Psoas muscle (tissue), 8 donors: ENCODE data around the gene CISD1. TPM values are rescaled to one million over a fixed set of nuclear protein-coding genes. Genes with fewer than 3 reads are reported as not detected.

ENCODE experiments used
- ATAC-seq, 4 donors: fragments of 200-7000 bp; cut with Tn5 transposase; one replicate each; pipeline ENCODE4 v1.9.1; 2020; ENCODE audit warnings: moderate library complexity in 3 of 4, mild to moderate bottlenecking in 2 of 4
- DNase-seq, 2 donors: peaks; one replicate each; pipeline ENCODE4 v3.0.0-alpha.2; 2020
- H3K27ac ChIP-seq: fragments of 200-600 bp; one replicate; pipeline ENCODE4 v1.8.0; 2022
- H3K27me3 ChIP-seq, 3 donors: fragments of 200-600 bp in 1 of 3; one replicate each; pipeline versions ENCODE4 v1.6.1 to v1.8.0; 2013 to 2022; ENCODE audit warnings: low read length in 2 of 3, mild to moderate bottlenecking in 2 of 3, moderate library complexity in 1 of 3; ENCODE audit not compliant: insufficient read depth in 3 of 3
- H3K36me3 ChIP-seq, 2 donors: fragments of 200-600 bp in 1 of 2; one replicate each; pipeline versions ENCODE4 v1.6.1 to v1.8.0; 2013 to 2022; ENCODE audit warnings: low read depth in 1 of 2, mild to moderate bottlenecking in 1 of 2, moderate library complexity in 1 of 2; ENCODE audit not compliant: insufficient read depth in 1 of 2
- H3K4me1 ChIP-seq: fragments of 200-600 bp; one replicate; pipeline ENCODE4 v1.8.0; 2022
- H3K4me3 ChIP-seq: fragments of 200-600 bp; one replicate; pipeline ENCODE4 v1.8.0; 2022; ENCODE audit warnings: mild to moderate bottlenecking
- H3K9me3 ChIP-seq: fragments of 200-600 bp; one replicate; pipeline ENCODE4 v1.8.0; 2022
- WGBS, 3 donors: extraction: QIAGEN DNeasy Blood & Tissue Kit; methylation state at CpG; one replicate each; pipeline versions ENCODE4 v1.1.6 to v1.1.7; 2013; 5-methylcytosine and 5-hydroxymethylcytosine counted together
- intact Hi-C, 2 donors: fragments of 100-400 bp; cut with DNase I; formaldehyde crosslinking; loops; one replicate each; pipeline versions ENCODE4 v1.11.0 to v1.14.2; 2022
- polyA plus RNA-seq, 3 donors: library from polyadenylated mRNA; stranded (reverse); fragments of 200-250 nt; gene quantifications; one replicate each; pipeline ENCODE4 v1.2.3, GENCODE V29; 2013
- total RNA-seq, 4 donors: library from RNA; stranded (reverse); fragmentation: NEBNext Ultra II Directional in 2 of 4; extraction: Animal tissue kit (Norgen Biotek cat#: 25700) in 2 of 4; gene quantifications; one replicate each; pipeline versions ENCODE4 v1.2.1 to v1.2.4, GENCODE V29; 2021 to 2023
- TF ChIP-seq, protein P1 (sequence below): fragments of 200-600 bp; IDR thresholded peaks from one replicate; pipeline ENCODE4 v1.8.0; 2022; ENCODE audit warnings: antibody characterized with exemption
- donor health status: healthy with polysubstance abuse.
- donor health status: DM: no; HTN: no; CAD: no; lungs with moderate emphysema.
- donor health status: Bipolar disorder and iron deficiency.
- donor health status: healthy.
- donor health status: DM: yes; HTN: yes; CAD: no.
- donor health status: DM: no; HTN: no; CAD: no.
- donor health status: DM: no; HTN: no; CAD: no.
- donor health status: DM: yes; HTN: yes; CAD: no.

Gene CISD1
- total and polyA plus RNA-seq, 7 donors, result 64.5 to 134 (median 95.3) TPM

DNA sequence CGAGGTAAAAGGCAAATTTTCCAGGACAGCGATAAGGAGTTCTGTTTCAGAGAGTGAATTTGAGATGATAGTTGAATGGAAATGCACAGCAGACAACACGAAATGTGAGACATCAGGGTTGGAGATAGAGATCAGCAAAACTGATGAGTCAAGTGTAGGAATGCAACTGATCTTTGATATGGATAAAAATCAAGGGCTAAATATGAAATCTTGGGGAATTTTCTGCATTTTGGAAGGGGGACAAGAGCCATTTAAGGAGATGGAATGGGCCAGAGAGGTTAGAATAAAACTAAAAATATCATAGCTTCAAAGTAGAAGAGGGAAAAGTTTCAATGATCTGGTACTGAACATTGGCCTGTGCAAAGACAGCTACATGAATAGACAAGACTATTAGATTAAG is 11.5 kb downstream of the CISD1 start:
- ATAC-seq (no peak), DNase-seq (no peak)
- intact Hi-C loops, result no loop called here
- peaks cover 14% of the 10 kb centered on the region for H3K4me1 ChIP-seq
- no peaks in the 10 kb centered on the region for H3K9me3 ChIP-seq
- H3K27ac ChIP-seq, result no peak overlapping the region
- TF ChIP-seq, protein P1, sequence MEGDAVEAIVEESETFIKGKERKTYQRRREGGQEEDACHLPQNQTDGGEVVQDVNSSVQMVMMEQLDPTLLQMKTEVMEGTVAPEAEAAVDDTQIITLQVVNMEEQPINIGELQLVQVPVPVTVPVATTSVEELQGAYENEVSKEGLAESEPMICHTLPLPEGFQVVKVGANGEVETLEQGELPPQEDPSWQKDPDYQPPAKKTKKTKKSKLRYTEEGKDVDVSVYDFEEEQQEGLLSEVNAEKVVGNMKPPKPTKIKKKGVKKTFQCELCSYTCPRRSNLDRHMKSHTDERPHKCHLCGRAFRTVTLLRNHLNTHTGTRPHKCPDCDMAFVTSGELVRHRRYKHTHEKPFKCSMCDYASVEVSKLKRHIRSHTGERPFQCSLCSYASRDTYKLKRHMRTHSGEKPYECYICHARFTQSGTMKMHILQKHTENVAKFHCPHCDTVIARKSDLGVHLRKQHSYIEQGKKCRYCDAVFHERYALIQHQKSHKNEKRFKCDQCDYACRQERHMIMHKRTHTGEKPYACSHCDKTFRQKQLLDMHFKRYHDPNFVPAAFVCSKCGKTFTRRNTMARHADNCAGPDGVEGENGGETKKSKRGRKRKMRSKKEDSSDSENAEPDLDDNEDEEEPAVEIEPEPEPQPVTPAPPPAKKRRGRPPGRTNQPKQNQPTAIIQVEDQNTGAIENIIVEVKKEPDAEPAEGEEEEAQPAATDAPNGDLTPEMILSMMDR, result no peak
- 85 to 95% (median 92%) methylated on average over 3 of the region's 3 CpGs for WGBS, 3 donors
- H3K36me3 ChIP-seq, result peaks cover 0 to 29% of the 10 kb centered on the region in 2 donors
- H3K4me3 ChIP-seq, result no peak overlapping the region
- no peaks in the 10 kb centered on the region for H3K27me3 ChIP-seq

DNA sequence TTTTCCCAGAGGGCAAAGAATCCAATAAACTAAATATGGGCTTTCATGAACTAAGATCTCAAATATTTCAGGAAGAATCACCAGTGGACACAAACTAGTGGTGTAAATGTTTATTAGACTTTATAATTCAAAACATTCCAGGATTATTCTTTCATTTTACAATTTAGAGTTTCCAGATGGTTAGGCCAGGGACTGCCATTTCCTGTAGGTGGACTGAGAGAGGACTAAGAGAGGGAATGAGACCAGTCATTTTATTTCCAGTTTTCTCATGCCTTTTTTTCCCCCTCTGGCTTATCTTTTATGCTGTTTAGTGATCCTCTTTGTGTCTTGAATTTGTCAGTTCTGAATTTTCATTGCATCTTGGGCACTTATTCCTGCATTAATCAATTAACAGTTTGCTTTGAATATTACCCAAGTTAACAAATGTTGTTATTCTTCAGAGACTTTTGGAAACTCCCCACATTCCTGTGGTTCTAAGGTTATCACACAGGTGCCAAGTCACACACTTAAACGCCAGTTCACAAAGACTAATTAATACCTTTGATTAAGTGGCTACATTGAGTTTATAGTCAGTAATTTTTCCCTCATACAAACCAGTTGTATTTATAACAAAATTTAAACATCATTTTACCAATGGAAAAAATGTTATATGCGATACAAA is 12.3 kb downstream of the CISD1 start:
- no peak overlapping the region for H3K4me3 ChIP-seq
- peaks cover 0 to 29% of the 10 kb centered on the region in 2 donors for H3K36me3 ChIP-seq
- WGBS, 3 donors, result 63 to 74% (median 65%) methylated on average over 2 of the region's 2 CpGs
- DNase-seq, result no peak
- H3K4me1 ChIP-seq, result peaks cover 7% of the 10 kb centered on the region
- no peak for ATAC-seq
- no peak overlapping the region for H3K27ac ChIP-seq
- intact Hi-C loops, result loop anchor here in 1 of 2 donors (1.0 kb wide), 1 partner anchor 8 kb away; no protein-coding TSS in a partner anchor
- H3K27me3 ChIP-seq, result no peaks in the 10 kb centered on the region
- TF ChIP-seq, protein P1, result no peak
- H3K9me3 ChIP-seq, result no peaks in the 10 kb centered on the region

DNA sequence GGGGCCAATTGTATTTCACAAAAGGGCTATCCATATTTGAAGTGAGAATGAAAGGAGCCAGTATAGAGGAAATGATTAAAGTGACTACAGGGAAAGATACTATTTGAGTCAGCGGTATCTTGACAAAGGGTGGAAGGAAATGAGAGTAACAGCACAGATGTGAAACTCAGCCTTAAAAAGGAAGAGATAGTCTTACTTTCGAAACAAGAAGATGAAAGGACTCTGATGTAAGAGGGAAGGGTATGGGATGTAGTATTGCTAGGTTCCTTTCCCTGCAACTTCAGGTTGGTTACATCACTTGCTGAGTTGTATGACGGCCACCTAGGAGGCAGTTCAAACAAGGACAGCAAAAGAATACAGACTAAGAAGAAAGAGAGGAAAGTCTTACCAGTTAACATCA is 13.7 kb downstream of the CISD1 start:
- Histone ChIP-seq H3K27me3 (no peaks in the 10 kb centered on the region), H3K4me3 (no peak overlapping the region), H3K9me3 (no peaks in the 10 kb centered on the region), H3K27ac (peak overlapping the region; percentile 26), H3K36me3 (peaks cover 0 to 26% of the 10 kb centered on the region in 2 donors), H3K4me1 (peaks cover 7% of the 10 kb centered on the region)
- DNase-seq (no peak), ATAC-seq (peak in 2 of 4 donors; percentile 22 to 30)
- WGBS, 3 donors, result 66 to 81% (median 67%) methylated on average over 3 of the region's 3 CpGs
- intact Hi-C loops, result no loop called here
- TF ChIP-seq, protein P1, result no peak

DNA sequence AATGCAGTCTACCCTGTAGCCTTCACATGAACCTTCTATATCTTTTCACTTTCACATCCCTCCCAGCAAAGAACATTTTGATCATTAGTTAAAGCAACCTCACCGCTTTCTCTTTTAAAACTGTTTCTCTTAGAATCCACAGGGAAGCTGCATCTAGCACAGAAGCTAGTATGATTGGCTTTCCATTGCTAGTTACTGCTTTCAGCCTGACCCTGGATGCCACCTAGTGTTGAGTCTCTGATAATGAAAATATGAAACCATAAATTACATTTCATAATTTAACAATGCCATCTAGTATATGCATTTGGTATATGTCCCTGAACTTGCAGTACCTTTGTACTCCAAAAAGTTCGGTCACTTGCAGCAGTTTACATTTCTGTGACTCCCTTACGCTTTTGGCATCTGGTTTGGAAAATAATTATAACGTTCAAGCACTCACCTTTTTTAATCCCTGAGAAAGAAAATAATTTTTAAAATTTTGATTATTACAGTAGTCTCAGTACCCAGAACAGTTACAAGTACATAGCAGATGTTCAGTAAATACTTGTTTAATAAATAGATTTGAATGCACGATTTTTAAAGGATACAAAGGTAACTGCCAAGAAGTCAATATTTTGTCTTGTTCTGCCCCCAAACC is 22.7 kb downstream of the CISD1 start:
- Histone ChIP-seq H3K27me3 (no peaks in the 10 kb centered on the region), H3K27ac (no peak overlapping the region), H3K4me3 (no peak overlapping the region), H3K4me1 (no peaks in the 10 kb centered on the region), H3K9me3 (no peaks in the 10 kb centered on the region), H3K36me3 (peaks cover 0 to 33% of the 10 kb centered on the region in 2 donors)
- ATAC-seq (peak in 3 of 4 donors; percentile 65 to 89 (median 78)), DNase-seq (no peak)
- WGBS, 3 donors, result 65 to 78% (median 70%) methylated on average over 5 of the region's 5 CpGs
- intact Hi-C loops, result loop anchor here (1.0 to 2.0 kb wide), 2 partner anchors 114 to 115 kb away; no protein-coding TSS in a partner anchor
- TF ChIP-seq, protein P1, result peak; percentile 79
